GM18502 (cell line): Measurements from ENCODE around the gene AK9.
"Not testable (repeated sequence)": the region's sequence is repeated elsewhere in the genome, so short reads cannot be mapped to it uniquely, and the experiment has no call there.

Experiments used
- ATAC-seq: cut with Tn5 transposase; IDR thresholded peaks from one replicate; pipeline ENCODE4 v1.9.1; 2021; ENCODE audit warnings: mild to moderate bottlenecking; ENCODE audit not compliant: unreplicated experiment, poor library complexity

The AK9 gene

GRCh38 chr6:109701221-109701620 is 10.2 kb upstream of the AK9 start:
- no peak for ATAC-seq

DNA sequence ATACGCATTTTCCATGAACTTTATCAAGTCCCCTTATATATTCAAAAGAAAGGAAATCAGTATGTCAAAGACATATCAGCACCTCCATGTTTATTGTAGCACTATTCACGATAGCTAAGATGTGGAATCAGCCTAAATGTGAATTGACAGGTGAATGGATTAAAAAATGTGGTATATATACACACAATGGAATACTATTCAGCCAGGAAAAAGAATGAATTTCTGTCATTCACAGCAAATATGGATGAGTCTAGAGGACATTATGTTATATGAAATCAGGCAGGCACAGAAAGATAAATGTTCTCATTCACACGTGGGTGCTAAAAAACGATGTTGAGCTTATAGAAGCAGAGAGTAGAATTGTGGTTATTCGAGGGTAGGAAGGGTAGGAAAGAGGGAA is 5.4 kb upstream of the AK9 start:
- ATAC-seq, result no peak

DNA sequence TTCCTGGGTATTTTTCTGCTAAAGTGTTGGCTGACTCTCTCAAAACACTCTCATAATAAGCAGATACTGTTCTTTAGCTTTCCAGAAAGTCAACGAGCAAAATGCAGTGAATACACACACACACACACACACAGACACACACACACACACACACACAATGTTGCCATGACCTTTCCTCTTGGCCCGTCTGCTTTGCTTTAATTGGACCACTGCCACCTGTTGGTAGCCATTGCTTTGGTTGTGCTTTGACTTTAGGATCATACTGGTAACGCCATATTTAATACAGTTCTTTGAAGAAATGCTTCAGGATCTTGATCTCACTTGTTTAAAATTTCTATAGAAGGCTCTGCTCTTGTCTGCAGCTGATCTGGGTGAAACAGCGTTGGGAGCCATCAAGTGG is 4.5 kb upstream of the AK9 start:
- no peak for ATAC-seq

- ATAC-seq, result peak; percentile 48
Measured at GRCh38 chr6:109693111-109693510, 2.1 kb upstream of the AK9 start.

- ATAC-seq, result peak; percentile 44
Measured at GRCh38 chr6:109690373-109690736, 647 bp downstream of the AK9 start.

- no peak for ATAC-seq
Measured at GRCh38 chr6:109687271-109687761, 3.7 kb downstream of the AK9 start.

GRCh38 chr6:109686566-109687265 is 4.3 kb downstream of the AK9 start:
- no peak for ATAC-seq

GRCh38 chr6:109678661-109679505 is 12.1 kb downstream of the AK9 start:
- not testable (repeated sequence) for ATAC-seq

GRCh38 chr6:109678240-109678639 is 12.8 kb downstream of the AK9 start:
- no peak for ATAC-seq

DNA sequence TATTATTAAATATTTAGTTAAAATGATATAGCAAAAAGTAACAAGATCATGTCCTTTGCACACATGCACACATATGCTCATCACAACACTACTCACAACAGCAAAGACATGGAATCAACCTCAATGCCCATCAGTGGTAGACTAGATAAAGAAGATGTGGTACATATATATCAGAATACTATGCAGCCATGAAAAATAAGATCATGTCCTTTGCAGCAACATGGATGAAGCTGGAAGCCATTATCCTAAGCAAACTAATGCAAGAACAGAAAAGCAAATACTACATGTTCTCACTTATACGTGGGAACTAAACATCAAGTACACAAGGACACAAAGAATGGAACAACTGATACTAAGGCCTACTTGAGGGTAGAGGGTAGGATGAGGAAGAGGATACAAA is 14.3 kb downstream of the AK9 start:
- ATAC-seq, result no peak

DNA sequence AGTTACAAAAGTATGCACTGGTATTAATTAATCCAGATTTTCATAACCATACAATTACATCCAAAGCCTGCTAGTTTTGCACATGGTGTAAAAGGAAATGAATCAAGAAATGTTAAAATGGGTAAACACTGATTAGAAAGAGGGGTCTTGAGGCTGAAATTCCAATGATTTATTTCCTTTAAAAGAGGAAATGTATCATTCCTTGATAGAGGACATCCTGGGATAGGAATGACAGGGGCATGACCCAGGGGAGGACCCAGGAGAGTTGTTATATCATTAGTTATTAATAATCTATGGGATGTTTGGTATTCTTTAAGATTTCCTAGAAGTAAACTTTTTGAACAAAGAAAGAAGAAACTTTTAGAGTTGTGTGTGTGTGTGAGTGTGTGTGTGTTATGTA is 18.2 kb downstream of the AK9 start:
- no peak for ATAC-seq

- no peak for ATAC-seq
Measured at GRCh38 chr6:109672175-109672574, 18.8 kb downstream of the AK9 start.

DNA sequence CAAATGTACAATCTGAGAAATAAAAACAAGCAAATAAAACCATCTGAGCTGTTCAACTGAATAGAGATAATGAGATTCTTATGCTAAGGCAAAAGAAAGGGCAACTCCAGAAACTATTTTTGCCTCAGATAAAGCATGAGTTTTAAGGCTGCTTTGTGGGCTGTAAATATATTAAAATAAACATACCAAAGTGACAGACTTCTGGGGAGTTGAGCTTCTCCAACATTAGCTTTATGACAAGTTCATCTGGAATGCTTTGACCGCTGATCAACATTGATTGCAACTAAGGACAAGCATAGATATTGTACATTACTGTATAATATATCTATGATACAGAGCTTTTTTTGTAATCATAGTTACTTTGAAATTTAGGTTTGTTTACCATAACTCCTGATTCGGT is 19.3 kb downstream of the AK9 start:
- ATAC-seq, result no peak

DNA sequence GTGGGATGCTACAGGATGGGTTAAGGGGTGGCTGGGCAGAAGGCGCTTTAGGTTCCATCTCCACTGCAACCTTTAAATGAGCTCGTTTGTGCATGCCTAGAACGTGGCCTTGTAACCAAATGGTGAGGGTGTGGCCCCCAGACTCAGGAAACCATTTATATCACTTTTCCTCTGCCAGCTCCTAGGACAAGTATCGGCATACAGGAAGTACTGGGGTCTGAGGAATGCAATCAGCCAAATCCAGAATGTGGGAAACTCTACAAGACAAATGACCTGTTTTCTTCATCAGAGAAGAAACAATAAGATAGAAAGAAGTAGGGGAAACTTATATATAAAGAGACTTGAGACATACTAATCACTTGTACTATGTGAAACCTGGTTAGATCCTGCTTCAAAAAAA is 21.2 kb downstream of the AK9 start:
- ATAC-seq, result no peak

- ATAC-seq, result no peak
Measured at GRCh38 chr6:109662192-109662591, 28.8 kb downstream of the AK9 start.

GRCh38 chr6:109660526-109661320 is 30.3 kb downstream of the AK9 start:
- ATAC-seq, result no peak

GRCh38 chr6:109655761-109656262 is 35.2 kb downstream of the AK9 start:
- ATAC-seq, result no peak

GRCh38 chr6:109653264-109653663 is 37.7 kb downstream of the AK9 start:
- no peak for ATAC-seq

- ATAC-seq, result no peak
Measured at GRCh38 chr6:109644131-109644530, 46.9 kb downstream of the AK9 start.

DNA sequence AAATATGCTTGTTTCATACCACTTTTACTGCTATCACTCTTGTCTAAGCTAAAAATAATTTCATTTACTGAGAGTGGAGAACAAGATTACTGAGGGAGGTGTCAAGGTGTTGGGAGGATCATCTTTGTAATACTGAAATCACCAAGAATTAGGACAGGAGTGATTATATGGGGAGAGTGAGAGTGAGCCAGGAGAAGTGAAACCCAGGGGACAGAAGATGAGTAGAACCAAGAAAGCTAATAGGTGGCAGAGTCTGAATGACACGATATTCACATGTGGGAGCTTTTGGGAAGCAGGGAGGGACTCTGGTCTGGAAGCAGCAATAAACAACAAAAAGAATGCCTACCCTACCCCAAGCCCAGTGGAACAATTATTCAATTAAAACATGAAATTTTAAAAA is 58.6 kb downstream of the AK9 start:
- ATAC-seq, result no peak

GRCh38 chr6:109631403-109631802 is 59.6 kb downstream of the AK9 start:
- no peak for ATAC-seq
